Measurements from ENCODE around the gene SAMMSON.

The SAMMSON gene

GRCh38 chr3:70067860-70068521, 68.5 kb downstream of the SAMMSON start:
- no peaks in the 10 kb centered on the region for H3K9me3 ChIP-seq (ENCODE audit: severe bottlenecking)
- no peaks in the 10 kb centered on the region for H3K27me3 ChIP-seq (ENCODE audit: insufficient read depth, low read depth, severe bottlenecking)
- H3K4me3 ChIP-seq (ENCODE audit: low read depth, low read length) = no peak overlapping the region
- H3K27ac ChIP-seq = no peak overlapping the region
- H3K36me3 ChIP-seq = no peaks in the 10 kb centered on the region
- no peak for DNase-seq
- TF ChIP-seq CTCF (IDR thresholded peaks at IDR 0.05; ENCODE audit: low read depth, low read length) = no peak

GRCh38 chr3:70069557-70069956, 70.0 kb downstream of the SAMMSON start:
- no peaks in the 10 kb centered on the region for H3K9me3 ChIP-seq (ENCODE audit: severe bottlenecking)
- H3K27me3 ChIP-seq (ENCODE audit: insufficient read depth, low read depth, severe bottlenecking) = no peaks in the 10 kb centered on the region
- DNase-seq = no peak
- no peaks in the 10 kb centered on the region for H3K36me3 ChIP-seq
- H3K4me3 ChIP-seq (ENCODE audit: low read depth, low read length) = no peak overlapping the region
- TF ChIP-seq CTCF (IDR thresholded peaks at IDR 0.05; ENCODE audit: low read depth, low read length) = no peak
- H3K27ac ChIP-seq = no peak overlapping the region

- DNase-seq = no peak
- no peaks in the 10 kb centered on the region for H3K9me3 ChIP-seq (ENCODE audit: severe bottlenecking)
- TF ChIP-seq CTCF (IDR thresholded peaks at IDR 0.05; ENCODE audit: low read depth, low read length) = no peak
- H3K36me3 ChIP-seq = no peaks in the 10 kb centered on the region
- no peak overlapping the region for H3K27ac ChIP-seq
- no peaks in the 10 kb centered on the region for H3K27me3 ChIP-seq (ENCODE audit: insufficient read depth, low read depth, severe bottlenecking)
- no peak overlapping the region for H3K4me3 ChIP-seq (ENCODE audit: low read depth, low read length)
These were observed 71.6 kb downstream of the SAMMSON start for GRCh38 chr3:70071138-70071537.

GRCh38 chr3:70072180-70072579, 72.6 kb downstream of the SAMMSON start:
- Histone ChIP-seq H3K4me3 (ENCODE audit: low read depth, low read length) (no peak overlapping the region), H3K27ac (no peak overlapping the region), H3K36me3 (no peaks in the 10 kb centered on the region), H3K27me3 (ENCODE audit: insufficient read depth, low read depth, severe bottlenecking) (no peaks in the 10 kb centered on the region), H3K9me3 (ENCODE audit: severe bottlenecking) (no peaks in the 10 kb centered on the region)
- no peak for TF ChIP-seq CTCF (IDR thresholded peaks at IDR 0.05; ENCODE audit: low read depth, low read length)
- no peak for DNase-seq

- Histone ChIP-seq H3K36me3 (no peaks in the 10 kb centered on the region), H3K9me3 (ENCODE audit: severe bottlenecking) (no peaks in the 10 kb centered on the region), H3K27ac (no peak overlapping the region), H3K27me3 (ENCODE audit: insufficient read depth, low read depth, severe bottlenecking) (no peaks in the 10 kb centered on the region), H3K4me3 (ENCODE audit: low read depth, low read length) (no peak overlapping the region)
- DNase-seq = no peak
- TF ChIP-seq CTCF (IDR thresholded peaks at IDR 0.05; ENCODE audit: low read depth, low read length) = no peak
These were observed 73.2 kb downstream of the SAMMSON start for GRCh38 chr3:70072754-70073153.

GRCh38 chr3:70075101-70075500, 75.6 kb downstream of the SAMMSON start:
- H3K36me3 ChIP-seq = no peaks in the 10 kb centered on the region
- no peak for TF ChIP-seq CTCF (IDR thresholded peaks at IDR 0.05; ENCODE audit: low read depth, low read length)
- no peak overlapping the region for H3K27ac ChIP-seq
- DNase-seq = no peak
- H3K9me3 ChIP-seq (ENCODE audit: severe bottlenecking) = no peaks in the 10 kb centered on the region
- no peak overlapping the region for H3K4me3 ChIP-seq (ENCODE audit: low read depth, low read length)
- peaks cover 3% of the 10 kb centered on the region for H3K27me3 ChIP-seq (ENCODE audit: insufficient read depth, low read depth, severe bottlenecking)

All from WERI-Rb-1 (cell line).